Skeletal muscle satellite cell (primary cell): ENCODE measurements around the gene DGKD.
"Not testable (repeated sequence)": the region's sequence is repeated elsewhere in the genome, so short reads cannot be mapped to it uniquely, and the experiment has no call there.

Experiments used
- H3K27me3 ChIP-seq: 2 replicates; pipeline ENCODE4 v1.7.0; 2013; ENCODE audit warnings: low read length; ENCODE audit not compliant: control insufficient read depth, insufficient read depth
- H3K36me3 ChIP-seq: 2 replicates; pipeline ENCODE4 v1.7.0; 2013; ENCODE audit warnings: mild to moderate bottlenecking, control low read depth, low read length; ENCODE audit not compliant: insufficient read depth
- H3K4me1 ChIP-seq: 2 replicates; pipeline ENCODE4 v1.7.0; 2013; ENCODE audit warnings: low read length; ENCODE audit not compliant: control insufficient read depth, insufficient read depth
- H3K4me2 ChIP-seq: 2 replicates; pipeline ENCODE4 v1.7.0; 2013; ENCODE audit warnings: mild to moderate bottlenecking, low read length
- H3K4me3 ChIP-seq: 2 replicates; pipeline ENCODE4 v1.7.0; 2013; ENCODE audit warnings: low read length
- H3K9ac ChIP-seq: 2 replicates; pipeline ENCODE4 v1.7.0; 2013; ENCODE audit warnings: mild to moderate bottlenecking, low read depth, low read length, moderate library complexity
- H3K9me3 ChIP-seq: replicated peaks from 2 replicates; pipeline ENCODE4 v1.7.0; 2013; ENCODE audit warnings: mild to moderate bottlenecking, control low read depth, low read length

The DGKD gene

DNA sequence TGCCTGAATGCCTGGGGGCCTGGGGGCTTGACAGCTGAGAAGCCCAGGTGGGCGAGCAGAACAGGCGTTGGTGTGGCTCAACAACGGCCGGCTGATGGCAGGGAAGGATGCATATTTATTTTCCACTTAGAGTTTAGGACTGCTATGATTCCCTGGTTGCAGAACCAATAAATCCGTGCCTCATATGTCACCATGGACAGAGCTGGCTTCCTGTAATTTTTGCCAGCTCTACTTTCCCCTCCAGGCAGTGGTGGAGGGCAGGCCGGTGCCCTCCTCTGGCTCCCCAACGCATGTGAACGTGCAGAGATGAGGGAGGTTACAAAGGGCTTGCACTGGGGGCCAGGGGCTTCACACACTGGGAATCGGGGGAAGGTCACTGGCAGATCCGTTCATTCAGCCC, 28.5 kb upstream of the DGKD start:
- Histone ChIP-seq H3K9me3 (no peaks in the 10 kb centered on the region), H3K36me3 (no peaks in the 10 kb centered on the region), H3K27me3 (peaks cover 16% of the 10 kb centered on the region), H3K4me2 (no peak overlapping the region), H3K9ac (no peak overlapping the region), H3K4me1 (no peaks in the 10 kb centered on the region), H3K4me3 (no peak overlapping the region)

DNA sequence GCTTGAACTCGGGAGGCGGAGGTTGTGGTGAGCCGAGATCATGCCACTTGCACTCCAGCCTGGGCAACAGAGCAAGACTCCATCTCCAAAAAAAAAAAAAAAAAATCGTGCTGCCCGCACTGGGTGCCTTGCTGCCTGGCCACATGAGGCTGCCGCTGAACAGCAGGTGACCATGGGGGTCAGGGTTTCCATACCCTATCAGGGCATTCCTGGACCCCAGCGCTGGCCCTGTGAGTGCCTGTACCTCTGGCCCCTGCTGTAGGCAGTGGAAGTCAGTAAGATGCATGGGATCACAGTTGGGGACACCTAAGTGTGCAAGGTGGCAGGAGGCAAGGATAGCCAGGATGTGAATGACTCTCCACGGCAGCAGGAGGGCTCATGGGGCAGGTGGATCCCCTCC, 27.8 kb upstream of the DGKD start:
- Histone ChIP-seq H3K4me1 (no peaks in the 10 kb centered on the region), H3K27me3 (peaks cover 10% of the 10 kb centered on the region), H3K4me3 (no peak overlapping the region), H3K9ac (no peak overlapping the region), H3K4me2 (no peak overlapping the region), H3K9me3 (no peaks in the 10 kb centered on the region), H3K36me3 (no peaks in the 10 kb centered on the region)

DNA sequence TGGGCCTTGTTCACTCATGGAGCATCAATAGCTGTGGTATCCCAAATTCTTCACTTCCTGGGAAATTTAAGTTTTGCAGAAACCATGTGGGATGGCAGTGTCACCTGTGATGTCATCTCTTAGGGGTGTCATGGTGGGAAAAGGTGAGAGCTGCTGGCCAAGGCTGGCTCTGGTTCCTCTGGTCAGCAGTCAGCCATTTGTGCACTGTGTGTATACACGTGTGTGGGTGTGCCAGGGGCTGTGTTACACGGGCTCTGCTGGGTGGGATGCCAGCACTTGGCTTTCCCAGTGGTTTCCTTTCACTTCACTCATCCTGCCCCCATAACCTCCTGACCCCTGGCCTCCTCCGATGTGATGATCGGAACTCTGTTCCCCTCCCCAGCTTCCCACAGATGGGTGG, 25.4 kb upstream of the DGKD start:
- Histone ChIP-seq H3K9ac (no peak overlapping the region), H3K27me3 (peaks cover 17% of the 10 kb centered on the region), H3K4me2 (no peak overlapping the region), H3K4me3 (no peak overlapping the region), H3K4me1 (no peaks in the 10 kb centered on the region), H3K9me3 (no peaks in the 10 kb centered on the region), H3K36me3 (no peaks in the 10 kb centered on the region)

DNA sequence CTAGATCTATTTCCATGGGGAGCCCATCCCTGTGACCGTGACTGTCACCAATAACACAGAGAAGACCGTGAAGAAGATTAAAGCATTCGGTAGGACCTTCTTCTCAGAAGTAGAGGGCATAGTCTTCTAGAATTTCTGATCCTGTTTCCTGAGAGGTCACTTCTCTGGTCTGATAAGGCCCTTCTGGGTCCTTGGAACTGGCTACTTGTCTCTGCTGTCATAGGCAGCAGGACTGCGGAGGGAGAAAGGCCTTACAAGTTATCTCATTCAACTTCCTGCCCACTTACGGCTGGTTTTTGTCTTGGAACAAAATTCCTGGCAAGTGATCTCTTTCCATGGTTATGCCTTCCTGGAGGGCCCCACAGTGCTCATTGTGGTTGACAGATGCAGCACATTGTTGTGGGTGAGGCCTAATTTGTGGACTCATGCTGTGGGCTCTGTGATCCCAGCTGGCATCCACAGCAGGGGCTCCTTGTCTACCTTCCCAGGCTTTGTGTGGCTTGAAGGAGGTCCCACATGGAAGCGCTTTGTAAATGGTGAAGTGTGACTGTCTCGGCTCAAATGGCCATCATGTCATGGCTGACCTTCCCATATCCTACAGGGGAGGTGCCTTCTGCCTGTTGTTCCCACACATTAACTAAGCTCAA, 24.7 kb upstream of the DGKD start:
- no peak overlapping the region for H3K4me3 ChIP-seq
- H3K36me3 ChIP-seq: no peaks in the 10 kb centered on the region
- no peak overlapping the region for H3K9ac ChIP-seq
- H3K4me2 ChIP-seq: no peak overlapping the region
- no peaks in the 10 kb centered on the region for H3K9me3 ChIP-seq
- H3K27me3 ChIP-seq: peaks cover 23% of the 10 kb centered on the region
- no peaks in the 10 kb centered on the region for H3K4me1 ChIP-seq

DNA sequence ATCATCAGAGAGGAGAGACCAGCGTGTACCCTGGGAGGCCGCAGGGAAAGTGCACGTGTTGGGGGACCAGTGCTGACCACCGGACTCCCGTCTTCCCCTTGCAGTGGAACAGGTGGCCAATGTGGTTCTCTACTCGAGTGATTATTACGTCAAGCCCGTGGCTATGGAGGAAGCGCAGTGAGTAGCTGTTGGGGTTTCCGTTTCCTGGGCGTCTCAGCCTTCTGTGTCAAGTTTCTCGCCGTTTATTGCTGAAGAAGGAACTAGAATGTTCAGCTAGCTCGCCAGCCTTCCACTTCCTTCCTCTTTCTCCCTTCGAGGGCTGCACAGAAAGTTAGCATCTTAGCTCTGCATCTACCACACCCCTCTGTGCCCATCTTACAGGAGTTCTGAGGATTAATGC, 22.8 kb upstream of the DGKD start:
- Histone ChIP-seq H3K36me3 (no peaks in the 10 kb centered on the region), H3K9me3 (no peaks in the 10 kb centered on the region), H3K4me1 (no peaks in the 10 kb centered on the region), H3K4me3 (no peak overlapping the region), H3K9ac (no peak overlapping the region), H3K27me3 (peaks cover 34% of the 10 kb centered on the region), H3K4me2 (no peak overlapping the region)

DNA sequence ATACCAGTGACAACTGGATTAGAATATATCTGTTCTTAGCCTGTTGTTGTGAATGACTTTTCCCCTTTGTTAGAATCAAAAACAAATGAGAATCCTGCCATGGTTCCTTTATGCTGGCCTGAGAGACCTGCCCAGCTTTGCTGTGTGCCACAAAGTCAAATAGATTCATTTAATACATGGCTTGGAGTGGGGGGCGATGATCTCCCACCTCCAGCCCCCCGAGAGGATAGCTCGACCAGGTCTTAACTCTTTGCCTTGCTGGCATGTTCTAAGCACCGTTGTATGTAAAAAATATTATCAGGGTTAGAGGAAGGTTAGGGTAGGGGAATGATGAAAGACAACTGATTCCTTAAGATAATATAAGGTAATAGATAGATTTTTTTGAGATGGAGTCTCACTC, 22.2 kb upstream of the DGKD start:
- Histone ChIP-seq H3K4me1 (no peaks in the 10 kb centered on the region), H3K9me3 (no peaks in the 10 kb centered on the region), H3K4me2 (no peak overlapping the region), H3K4me3 (no peak overlapping the region), H3K27me3 (peaks cover 39% of the 10 kb centered on the region), H3K9ac (no peak overlapping the region), H3K36me3 (no peaks in the 10 kb centered on the region)

DNA sequence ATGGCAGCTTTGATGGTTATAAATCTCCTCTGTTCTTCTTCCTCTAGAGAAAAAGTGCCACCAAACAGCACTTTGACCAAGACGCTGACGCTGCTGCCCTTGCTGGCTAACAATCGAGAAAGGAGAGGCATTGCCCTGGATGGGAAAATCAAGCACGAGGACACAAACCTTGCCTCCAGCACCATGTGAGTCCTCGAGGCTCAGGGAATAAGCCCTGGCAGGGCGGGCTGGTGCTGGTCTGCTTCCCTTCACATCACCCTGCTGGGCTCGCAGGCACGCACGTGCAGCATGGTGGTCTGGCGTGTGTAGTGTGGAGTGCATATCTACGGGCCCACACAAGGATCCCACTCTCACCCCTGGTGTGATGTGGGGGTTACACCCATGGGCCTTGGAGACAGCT, 19.4 kb upstream of the DGKD start:
- Histone ChIP-seq H3K36me3 (no peaks in the 10 kb centered on the region), H3K4me3 (no peak overlapping the region), H3K4me1 (no peaks in the 10 kb centered on the region), H3K4me2 (no peak overlapping the region), H3K27me3 (peaks cover 58% of the 10 kb centered on the region), H3K9ac (no peak overlapping the region), H3K9me3 (no peaks in the 10 kb centered on the region)

DNA sequence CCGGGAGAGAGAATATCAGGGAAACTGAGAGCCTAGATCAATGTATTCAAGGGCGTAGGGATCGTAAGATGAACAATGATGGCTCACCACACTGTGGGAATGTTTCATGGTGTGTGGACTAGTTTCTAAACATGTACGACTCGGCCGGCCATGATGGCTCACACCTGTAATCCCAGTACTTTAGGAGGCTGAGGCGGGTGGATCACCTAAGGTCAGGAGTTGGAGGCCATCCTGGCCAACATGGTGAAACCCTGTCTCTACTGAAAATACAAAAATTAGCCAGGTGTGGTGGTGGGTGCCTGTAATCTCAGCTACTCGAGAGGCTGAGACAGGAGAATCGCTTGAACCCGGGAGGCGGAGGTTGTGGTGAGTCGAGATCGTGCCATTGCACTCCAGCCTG, 18.2 kb upstream of the DGKD start:
- not testable (repeated sequence) for H3K4me2 ChIP-seq, H3K4me3 ChIP-seq, H3K36me3 ChIP-seq, H3K9me3 ChIP-seq, H3K9ac ChIP-seq, H3K4me1 ChIP-seq
- H3K27me3 ChIP-seq: peaks cover 58% of the 10 kb centered on the region

DNA sequence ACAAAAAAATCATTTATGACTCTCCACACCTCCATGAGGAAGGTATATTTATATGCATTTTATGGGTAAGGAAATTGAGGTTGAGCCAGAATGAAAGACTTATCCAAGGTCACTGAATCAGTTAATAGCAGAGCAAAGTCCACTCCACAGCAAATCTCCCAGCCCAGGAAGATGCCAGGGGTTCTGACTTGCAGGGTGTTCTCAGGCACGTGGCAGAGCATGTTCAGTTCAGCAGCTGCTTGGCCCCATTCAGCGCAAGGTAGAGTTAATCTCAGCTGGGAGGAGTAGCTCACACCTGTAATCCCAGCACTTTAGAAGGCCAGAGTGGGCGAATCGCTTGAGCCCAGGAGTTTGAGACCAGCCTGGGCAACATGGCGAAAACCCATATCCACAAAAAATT, 17.8 kb upstream of the DGKD start:
- no peak overlapping the region for H3K4me2 ChIP-seq
- H3K4me3 ChIP-seq: no peak overlapping the region
- H3K9ac ChIP-seq: no peak overlapping the region
- H3K27me3 ChIP-seq: peaks cover 57% of the 10 kb centered on the region
- no peaks in the 10 kb centered on the region for H3K36me3 ChIP-seq
- no peaks in the 10 kb centered on the region for H3K9me3 ChIP-seq
- no peaks in the 10 kb centered on the region for H3K4me1 ChIP-seq

DNA sequence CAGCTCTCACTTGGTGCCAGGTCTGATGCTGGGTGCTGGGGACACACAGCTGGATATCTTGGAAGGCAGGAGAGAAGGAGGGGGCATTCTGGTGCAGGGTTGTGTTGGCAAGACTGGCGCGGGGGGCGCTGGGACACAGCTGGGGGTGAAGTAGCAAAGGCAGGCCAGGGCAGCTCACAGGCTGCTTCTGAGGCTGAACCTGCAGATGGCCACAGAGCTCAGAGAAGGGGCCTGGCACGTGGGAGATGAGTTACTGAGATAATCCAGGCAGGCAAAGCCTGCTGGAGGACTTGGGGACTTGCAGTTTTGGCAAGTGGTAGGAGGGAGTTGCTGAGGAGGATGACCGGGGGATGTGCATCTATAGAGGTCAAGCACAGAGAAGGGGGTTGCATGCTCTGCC, 16.2 kb upstream of the DGKD start:
- H3K36me3 ChIP-seq: no peaks in the 10 kb centered on the region
- H3K4me2 ChIP-seq: no peak overlapping the region
- no peaks in the 10 kb centered on the region for H3K9me3 ChIP-seq
- peaks cover 50% of the 10 kb centered on the region for H3K27me3 ChIP-seq
- no peak overlapping the region for H3K9ac ChIP-seq
- no peaks in the 10 kb centered on the region for H3K4me1 ChIP-seq
- H3K4me3 ChIP-seq: no peak overlapping the region

DNA sequence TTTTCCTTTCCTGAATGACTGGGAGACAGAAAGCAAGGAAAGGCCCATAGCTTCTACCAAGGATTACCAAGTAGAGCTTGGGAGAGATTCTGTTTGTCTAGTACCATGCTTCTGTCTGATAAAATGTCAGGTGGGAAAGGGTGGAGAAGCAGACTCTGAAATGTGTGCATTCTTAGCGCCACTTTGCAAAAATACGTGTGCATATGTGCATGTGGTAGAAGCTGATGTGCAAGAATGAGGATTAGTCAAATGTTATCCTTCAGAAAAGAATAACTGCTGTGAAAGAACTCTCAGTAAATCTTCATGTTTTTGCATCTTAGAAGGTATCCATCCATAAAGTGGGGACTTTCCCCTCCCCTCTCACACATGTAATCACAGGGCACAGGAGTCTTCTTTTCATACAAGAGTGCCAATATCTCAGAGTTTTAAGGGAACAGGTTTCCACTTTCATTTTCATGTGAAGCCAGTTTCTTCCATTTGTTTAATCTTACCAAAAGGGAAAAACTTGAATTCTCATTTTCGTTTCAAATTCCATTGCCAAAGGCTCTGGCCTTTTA, 15.4 kb upstream of the DGKD start:
- H3K36me3 ChIP-seq: no peaks in the 10 kb centered on the region
- no peaks in the 10 kb centered on the region for H3K4me1 ChIP-seq
- H3K27me3 ChIP-seq: peaks cover 41% of the 10 kb centered on the region
- H3K9me3 ChIP-seq: no peaks in the 10 kb centered on the region
- H3K9ac ChIP-seq: no peak overlapping the region
- H3K4me3 ChIP-seq: no peak overlapping the region
- no peak overlapping the region for H3K4me2 ChIP-seq

DNA sequence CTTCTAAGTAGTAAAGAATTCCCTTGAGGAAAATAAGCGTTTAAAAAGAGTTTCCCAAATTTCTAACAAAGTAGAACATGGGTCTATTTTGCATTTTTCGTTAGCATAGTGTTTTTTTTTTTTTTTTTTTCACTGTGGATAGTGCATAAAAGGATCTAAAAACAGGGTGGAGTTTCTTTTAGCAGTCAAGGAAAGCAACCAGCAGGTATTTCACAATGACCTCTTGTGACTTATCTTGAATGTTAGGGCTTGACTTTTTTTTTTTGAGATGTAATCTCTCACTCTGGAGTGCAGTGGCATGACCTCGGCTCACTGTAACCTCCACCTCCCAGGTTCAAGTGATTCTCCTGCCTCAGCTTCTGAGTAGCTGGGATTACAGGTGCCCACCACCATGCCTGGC, 14.9 kb upstream of the DGKD start:
- Histone ChIP-seq H3K4me2 (no peak overlapping the region), H3K27me3 (peaks cover 36% of the 10 kb centered on the region), H3K36me3 (no peaks in the 10 kb centered on the region), H3K4me1 (no peaks in the 10 kb centered on the region), H3K9ac (no peak overlapping the region), H3K9me3 (no peaks in the 10 kb centered on the region), H3K4me3 (no peak overlapping the region)
